Middle frontal gyrus (tissue), 1 donor: ENCODE measurements around the gene RPL4.
A peak's percentile ranks its signal among the peaks of the same experiment; 100 is the strongest.
"Not testable (repeated sequence)": the region's sequence is repeated elsewhere in the genome, so short reads cannot be mapped to it uniquely, and the experiment has no call there.

Experiments used
- DNase-seq: peaks from one replicate; pipeline ENCODE4 v3.0.0-alpha.2; 2015; ENCODE audit warnings: low spot score; ENCODE audit errors: extremely low spot score

Gene RPL4

GRCh38 chr15:66491846-66492245, 12.8 kb downstream of the RPL4 start:
- no peak for DNase-seq

DNA sequence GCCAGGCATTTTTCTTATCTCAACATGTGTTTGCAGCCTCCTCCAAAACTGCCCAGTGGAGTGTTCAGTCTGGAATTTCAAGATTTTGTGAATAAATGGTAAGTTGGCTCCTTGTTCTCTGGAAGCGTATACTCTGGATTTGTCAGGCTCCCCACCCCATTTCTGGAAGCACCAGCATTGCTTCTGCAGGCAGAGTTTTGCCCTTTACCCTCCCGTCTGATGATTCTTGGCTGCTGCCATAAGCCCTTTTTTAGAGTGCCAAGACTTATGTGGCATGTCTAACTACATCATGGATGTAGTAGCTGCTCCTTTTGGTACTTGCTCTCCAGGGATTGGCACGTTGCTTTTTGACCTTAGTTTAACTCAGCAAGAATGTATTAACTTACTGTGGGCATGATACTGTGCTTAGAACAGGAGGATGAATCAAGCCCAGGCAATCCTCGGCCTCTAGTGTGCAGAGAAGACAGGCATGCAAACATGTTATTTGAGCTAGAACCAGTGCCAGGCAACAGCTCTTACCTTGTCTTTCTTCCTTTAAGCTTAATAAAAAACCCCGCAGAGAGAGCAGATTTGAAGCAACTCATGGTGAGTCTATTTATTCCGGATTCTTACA, 15.4 kb downstream of the RPL4 start:
- DNase-seq: no peak

DNA sequence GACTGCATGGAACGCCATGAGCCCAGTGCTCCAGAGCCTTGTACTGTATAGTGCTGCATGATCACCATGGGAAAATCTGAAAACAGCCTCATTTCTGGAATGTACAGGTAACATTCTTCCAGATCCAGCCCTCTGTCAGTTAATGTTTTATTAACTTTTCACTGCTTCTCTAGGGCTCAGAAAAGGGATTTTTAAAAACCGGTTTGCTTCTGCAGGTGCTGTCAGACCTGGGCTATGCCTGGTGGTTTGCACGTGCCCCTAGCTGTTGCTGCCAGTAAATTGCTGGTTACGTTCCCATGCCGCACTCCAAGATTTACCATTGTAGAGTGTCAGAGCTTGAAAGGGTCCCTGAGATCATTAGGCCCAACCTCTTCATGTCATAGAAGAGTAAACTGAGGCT, 16.1 kb downstream of the RPL4 start:
- DNase-seq: no peak

DNA sequence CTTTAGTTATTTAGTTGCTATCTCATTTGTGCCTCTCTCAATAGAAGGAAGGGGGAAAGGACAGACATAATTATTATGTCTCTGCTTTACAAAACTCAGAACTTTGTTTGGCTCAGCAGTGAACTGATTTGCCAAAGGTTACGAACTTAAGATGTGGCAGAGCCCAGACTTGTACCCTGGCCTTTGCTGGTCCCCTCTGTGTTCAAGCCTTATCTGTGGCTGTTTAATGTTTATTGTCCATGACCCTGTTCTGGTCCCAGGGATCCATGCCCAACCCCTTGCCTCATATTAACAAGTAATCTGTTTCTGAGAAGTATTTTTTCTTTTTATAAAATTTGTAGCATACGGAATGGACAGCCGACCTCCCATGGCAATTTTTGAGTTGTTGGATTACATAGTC, 17.8 kb downstream of the RPL4 start:
- DNase-seq: no peak

DNA sequence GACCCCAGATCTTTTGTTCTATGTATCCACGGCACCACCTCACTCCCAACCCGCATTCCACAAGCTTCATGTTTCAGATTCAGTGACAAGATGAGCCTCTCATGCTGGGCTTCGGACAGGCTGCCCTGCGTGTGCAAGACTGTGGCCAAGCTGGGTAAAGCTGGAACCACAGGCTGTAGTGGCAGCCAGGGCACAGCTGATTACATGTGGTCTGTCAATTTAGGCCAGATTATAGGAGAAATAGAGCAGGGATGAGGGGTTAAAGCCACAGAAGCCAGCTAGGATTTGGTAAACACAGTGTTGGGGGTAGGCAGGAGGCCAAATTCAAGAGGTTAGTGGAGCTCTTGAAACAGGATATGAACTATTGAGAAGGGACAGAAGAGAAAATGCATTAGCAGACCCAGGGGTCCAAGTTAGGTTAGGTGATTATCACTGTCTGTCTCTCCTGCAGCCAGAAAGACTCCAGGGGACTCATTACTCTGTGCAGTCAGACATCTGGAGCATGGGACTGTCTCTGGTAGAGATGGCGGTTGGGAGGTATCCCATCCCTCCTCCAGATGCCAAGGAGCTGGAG, 20.0 kb downstream of the RPL4 start:
- DNase-seq: no peak

GRCh38 chr15:66483131-66483566, 21.5 kb downstream of the RPL4 start:
- DNase-seq: no peak

GRCh38 chr15:66482539-66482938, 22.1 kb downstream of the RPL4 start:
- DNase-seq: no peak

DNA sequence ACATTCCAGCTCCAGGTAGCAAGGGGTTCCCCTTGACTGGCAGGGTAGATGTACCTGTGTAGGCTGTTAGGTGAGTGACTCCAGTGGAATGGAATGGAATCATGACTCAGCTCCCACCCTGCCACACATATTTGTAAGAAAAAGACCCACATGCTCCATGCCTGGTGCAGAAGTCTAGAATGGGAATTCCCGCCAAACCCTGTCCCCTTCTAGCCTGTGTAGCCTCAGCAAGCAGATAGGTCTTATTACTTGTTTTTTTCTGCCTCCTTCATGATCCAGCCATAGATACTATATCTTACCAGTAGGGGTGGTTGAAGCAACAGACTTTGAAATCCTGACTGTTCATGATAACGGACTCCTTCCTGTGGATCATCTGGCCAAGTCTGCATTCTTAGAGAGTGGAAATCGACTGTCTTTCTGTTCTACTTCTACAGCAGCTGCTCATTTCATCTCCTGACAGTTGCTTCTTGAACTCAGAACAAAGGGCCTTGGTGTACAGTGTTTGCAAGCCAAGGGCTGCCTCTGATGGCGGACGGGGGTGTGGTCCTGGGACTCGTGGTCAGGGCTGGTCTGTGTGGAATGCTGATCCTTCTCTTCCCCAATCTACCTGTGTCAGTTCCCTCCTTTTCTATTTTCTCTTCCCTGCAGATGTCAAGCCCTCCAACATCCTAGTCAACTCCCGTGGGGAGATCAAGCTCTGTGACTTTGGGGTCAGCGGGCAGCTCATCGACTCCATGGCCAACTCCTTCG, 23.4 kb downstream of the RPL4 start:
- DNase-seq: no peak

DNA sequence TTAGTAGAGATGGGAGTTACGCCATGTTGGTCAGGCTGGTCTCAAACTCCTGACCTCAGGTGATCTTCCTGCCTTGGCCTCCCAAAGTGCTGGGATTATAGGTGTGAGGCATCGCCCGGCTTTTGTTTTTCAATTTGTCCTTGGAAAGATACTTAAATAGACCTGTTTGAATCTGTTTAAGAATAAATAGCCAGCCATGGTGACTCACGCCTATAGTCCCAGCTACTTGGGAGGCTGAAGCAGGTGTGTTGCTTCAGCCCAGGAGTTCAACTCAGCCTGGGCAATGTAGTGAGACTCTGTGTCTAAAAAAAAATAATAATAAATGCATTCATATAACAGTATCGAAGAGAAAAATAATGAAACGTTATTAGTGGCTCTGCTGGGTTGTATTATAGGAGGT, 24.4 kb downstream of the RPL4 start:
- DNase-seq: no peak

GRCh38 chr15:66477011-66477410, 27.6 kb downstream of the RPL4 start:
- peak; percentile 23 for DNase-seq

GRCh38 chr15:66476535-66476934, 28.1 kb downstream of the RPL4 start:
- no peak for DNase-seq

- no peak for DNase-seq
These were observed 29.7 kb downstream of the RPL4 start for GRCh38 chr15:66474963-66475362.

- DNase-seq: no peak
These were observed 30.5 kb downstream of the RPL4 start for GRCh38 chr15:66474135-66474534.

DNA sequence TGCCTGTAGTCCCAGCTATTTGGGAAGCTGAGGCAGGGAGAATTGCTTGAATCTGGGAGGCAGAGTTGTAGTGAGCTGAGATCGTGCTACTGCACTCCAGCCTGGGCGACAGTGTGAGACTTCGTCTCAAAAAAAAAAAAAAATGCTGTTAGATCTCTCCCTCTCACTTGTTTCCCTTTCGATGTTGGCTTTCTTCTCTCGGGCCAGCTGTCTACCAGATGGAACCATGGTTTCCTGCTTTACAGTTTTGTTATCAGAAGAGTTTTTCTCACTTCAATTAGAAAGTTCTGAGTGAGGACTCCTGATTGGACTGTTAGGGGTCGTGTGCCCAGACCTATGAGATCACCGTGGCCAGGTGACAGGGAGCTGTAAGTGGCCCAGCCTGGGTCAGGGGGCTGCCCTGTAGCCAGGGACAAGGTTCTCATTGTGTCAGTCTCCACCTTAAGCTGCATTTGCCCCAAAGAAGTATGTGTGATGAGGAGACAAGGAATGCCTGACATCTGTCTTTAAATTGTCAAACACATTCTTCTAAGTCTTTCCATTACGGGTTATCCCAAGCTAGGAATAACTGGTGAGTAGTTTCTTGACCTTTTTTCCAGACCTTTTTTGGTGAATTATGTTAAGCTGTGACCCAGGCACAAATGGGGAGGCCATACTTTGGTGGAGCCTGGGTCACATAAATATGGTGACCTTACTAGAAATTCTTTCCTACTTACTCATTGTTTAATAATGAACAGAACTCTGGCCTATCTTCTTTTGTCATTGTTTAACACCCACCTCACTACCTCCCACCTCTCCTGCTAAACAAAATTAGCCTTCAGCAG, 32.3 kb downstream of the RPL4 start:
- no peak for DNase-seq

DNA sequence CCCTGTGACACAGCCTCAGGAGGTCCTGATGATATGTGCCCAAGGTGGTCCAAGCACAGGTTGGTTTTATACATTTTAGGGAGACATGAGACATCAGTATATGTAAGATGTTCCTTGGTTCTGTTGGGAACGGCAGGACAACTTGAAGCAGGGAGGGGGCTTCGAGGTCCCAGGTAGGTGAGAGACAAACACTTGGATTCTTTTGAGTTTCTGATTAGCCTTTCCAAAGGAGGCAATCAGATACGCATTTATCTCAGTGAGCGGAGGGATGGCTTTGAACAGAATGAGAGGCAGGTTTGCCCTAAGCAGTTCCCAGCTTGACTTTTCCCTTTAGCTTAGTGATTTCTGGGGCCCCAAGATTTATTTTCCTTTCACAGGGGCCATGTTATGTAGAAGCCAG, 33.8 kb downstream of the RPL4 start:
- DNase-seq: not testable (repeated sequence)

GRCh38 chr15:66467162-66468040, 37.3 kb downstream of the RPL4 start:
- DNase-seq: not testable (repeated sequence)

DNA sequence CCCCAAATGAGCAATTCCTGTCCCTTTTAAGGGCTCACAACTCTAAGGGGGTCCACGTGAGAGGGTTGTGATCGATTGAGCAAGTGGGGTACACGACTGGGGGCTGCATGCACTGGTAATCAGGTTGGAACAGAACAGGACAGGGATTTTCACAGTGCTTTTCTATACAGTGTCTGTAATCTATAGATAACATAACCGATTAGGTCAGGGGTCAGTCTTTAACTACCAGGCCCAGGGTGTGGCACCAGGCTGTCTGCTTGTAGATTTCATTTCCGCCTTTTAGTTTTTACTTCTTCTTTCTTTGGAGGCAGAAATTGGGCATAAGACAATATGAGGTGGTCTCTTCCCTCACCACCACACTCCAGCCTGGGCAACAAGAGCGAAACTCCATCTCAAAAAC, 39.4 kb downstream of the RPL4 start:
- DNase-seq: not testable (repeated sequence)

DNA sequence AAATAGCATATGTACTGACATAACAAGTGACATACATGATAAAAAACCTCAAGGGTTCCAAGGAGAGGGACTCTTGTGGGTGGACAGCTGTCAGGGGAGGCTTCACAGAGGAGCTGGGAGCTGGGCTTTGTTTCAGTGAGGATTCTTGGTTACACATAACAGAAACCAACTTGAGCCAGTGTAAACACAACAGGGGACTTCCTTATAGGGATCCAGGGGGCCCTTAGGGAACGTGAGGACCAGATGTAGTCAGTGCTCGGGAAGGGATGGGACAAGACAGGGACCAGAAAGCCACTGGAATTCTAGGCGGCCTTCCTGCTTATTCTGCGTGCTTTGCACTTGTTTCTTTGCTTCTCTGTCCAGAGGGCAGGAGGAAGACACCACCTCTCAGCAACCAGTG, 42.0 kb downstream of the RPL4 start:
- DNase-seq: no peak

DNA sequence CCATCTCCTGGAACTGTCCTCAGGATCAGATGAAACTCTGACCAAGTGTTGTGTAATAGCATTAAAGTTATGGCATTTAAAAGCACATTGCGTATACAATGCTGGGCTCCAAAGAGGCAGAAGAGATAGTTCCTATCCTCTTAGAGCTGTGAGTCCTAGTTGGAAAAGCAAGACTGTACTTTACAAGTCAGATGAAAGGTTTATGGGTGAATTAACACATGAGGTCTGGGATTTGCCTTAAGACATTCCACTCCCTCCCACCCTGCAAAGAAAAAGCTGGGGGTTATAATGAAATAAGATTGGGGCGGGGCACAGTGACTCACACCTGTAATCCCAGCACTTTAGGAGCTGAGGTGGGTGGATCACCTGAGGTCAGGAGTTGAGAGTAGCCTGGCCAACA, 42.7 kb downstream of the RPL4 start:
- no peak for DNase-seq

DNA sequence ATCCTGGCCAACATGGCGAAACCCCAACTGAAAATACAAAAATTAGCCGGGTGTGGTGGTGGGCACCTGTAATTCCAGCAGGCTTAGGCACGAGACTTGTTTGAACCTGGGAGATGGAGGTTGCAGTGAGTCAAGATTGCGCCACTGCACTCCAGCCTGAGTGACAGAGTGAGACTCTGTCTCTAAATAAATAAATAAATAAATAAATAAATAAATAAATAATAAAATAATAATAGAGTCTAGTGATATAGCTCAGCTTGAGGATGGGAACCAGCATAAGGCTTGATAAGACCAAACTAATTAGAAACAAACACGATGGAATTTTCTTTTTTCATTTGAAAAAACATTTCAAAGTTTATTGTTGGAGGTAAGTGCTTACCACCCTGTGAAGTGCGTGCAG, 43.4 kb downstream of the RPL4 start:
- DNase-seq: not testable (repeated sequence)
